Astrocyte of the spinal cord (primary cell): Measurements from ENCODE around the gene TGM2.

Experiments used
- DNase-seq: peaks from one replicate; pipeline ENCODE4 v3.0.0; 2011; ENCODE audit warnings: low read depth, low spot score
- H3K4me3 ChIP-seq: 2 replicates; pipeline ENCODE4 v1.5.1; 2011; ENCODE audit warnings: low read depth, mild to moderate bottlenecking, low read length, moderate library complexity
- in situ Hi-C: cut with HindIII; loops from 2 replicates; pipeline ENCODE4 v1.10.0; 2017; ENCODE audit warnings: low sequenced_read_pairs
- TF ChIP-seq, protein P1 (sequence below): IDR thresholded peaks from 2 replicates; pipeline ENCODE4 v1.5.1; 2012; ENCODE audit warnings: low read depth, mild to moderate bottlenecking, low read length, inconsistent platforms

TGM2 gene

DNA sequence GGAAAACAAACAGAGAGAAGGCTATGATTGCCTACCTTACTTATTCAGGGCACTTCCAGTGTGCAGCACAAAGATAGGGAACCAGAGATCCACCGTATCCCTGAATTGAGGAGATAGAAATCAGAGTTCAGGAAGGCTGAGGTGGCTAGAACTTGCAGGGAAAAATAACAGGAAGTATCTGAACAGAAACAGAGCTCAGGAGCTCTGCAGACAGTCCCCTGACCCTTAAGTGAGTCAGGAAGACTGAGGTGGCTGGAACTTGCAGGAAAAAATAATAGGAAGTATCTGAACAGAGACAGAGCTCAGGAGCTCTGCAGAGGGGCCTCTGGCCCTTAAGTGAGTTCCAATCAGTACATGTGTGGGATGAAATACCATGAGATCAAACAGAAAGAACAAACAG is 66.1 kb downstream of the TGM2 start:
- TF ChIP-seq, protein P1, sequence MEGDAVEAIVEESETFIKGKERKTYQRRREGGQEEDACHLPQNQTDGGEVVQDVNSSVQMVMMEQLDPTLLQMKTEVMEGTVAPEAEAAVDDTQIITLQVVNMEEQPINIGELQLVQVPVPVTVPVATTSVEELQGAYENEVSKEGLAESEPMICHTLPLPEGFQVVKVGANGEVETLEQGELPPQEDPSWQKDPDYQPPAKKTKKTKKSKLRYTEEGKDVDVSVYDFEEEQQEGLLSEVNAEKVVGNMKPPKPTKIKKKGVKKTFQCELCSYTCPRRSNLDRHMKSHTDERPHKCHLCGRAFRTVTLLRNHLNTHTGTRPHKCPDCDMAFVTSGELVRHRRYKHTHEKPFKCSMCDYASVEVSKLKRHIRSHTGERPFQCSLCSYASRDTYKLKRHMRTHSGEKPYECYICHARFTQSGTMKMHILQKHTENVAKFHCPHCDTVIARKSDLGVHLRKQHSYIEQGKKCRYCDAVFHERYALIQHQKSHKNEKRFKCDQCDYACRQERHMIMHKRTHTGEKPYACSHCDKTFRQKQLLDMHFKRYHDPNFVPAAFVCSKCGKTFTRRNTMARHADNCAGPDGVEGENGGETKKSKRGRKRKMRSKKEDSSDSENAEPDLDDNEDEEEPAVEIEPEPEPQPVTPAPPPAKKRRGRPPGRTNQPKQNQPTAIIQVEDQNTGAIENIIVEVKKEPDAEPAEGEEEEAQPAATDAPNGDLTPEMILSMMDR, result no peak
- in situ Hi-C loops, result no loop called here
- DNase-seq, result no peak
- H3K4me3 ChIP-seq, result no peak overlapping the region

DNA sequence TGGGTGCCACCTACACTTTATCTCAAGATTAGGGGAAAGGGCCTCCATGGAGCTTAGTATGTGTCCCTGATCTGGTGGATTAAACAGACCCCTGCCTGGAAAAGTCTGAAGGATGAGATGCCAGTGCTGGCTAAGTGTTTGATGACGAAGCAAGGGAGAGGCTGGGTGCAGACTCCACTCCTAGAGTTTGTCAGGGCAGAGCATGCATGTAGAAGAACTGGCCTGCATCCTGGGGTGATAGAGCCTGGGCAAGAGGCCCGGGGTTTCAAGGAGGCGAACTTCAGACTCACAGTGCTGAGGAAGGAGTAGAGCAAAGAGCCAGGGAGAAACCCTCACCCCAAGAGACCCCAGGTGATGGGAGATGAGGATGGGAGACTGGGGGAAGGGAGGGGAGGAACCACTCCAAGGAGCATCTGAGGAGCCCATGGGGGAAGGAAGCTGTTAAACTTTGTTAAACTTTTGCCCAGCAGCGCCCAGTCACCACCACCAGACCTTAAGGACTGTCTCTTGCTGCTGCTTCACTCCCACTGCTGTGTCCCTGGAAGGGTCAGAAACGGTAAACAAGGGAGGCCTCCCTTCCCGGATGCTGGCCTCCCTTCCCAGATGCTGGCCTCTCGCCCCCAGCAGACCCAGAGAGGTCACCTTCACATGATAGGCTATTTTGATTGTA is 69.9 kb downstream of the TGM2 start:
- in situ Hi-C loops, result no loop called here
- H3K4me3 ChIP-seq, result no peak overlapping the region
- TF ChIP-seq, protein P1, result no peak
- DNase-seq, result no peak

DNA sequence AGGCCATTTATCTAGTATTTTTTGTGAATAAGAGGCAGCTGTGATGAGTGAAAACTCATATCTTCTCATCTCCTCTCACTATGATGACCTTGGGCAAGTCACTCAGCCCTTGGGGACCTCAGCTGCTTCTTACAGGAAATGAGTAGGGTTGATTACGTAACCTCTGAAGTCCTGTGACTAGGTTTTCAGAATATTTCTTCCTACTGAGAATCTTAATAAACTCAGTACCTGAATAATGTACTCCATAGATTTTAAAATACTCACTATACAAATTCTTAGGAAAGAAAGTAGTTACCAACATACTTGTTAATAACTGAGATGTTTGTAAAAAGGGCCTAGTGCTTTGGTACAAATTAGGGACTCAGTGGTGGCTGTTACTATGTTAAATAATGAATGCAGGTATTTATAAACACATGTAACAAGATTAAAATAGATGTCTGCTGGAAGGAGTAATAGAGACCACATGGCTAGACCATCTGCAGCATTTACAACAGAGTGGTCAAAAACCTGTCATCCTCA is 70.6 kb downstream of the TGM2 start:
- H3K4me3 ChIP-seq, result no peak overlapping the region
- in situ Hi-C loops, result no loop called here
- TF ChIP-seq, protein P1, result no peak
- peak; percentile 54 for DNase-seq

DNA sequence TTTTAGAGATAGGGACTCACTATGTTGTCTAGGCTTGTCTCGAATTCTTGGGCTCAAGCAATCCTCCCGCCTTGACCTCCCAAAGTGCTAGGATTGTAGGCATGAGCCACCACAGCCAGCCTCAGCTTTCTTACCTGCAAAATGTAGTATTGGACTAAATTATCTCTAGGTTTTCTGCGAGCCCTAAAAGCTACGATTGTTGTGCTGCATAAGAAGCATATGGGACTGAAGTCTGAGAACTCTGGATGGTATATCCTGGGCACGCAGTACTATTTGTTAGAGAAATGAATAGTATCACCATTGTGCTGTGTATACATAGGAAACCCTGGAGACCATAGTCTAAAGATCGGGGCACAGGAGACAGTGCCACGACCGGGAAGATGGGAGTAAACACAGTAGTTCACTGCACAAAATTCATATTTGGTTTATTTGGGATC is 71.4 kb downstream of the TGM2 start:
- TF ChIP-seq, protein P1, result no peak
- no peak for DNase-seq
- in situ Hi-C loops, result no loop called here
- no peak overlapping the region for H3K4me3 ChIP-seq

DNA sequence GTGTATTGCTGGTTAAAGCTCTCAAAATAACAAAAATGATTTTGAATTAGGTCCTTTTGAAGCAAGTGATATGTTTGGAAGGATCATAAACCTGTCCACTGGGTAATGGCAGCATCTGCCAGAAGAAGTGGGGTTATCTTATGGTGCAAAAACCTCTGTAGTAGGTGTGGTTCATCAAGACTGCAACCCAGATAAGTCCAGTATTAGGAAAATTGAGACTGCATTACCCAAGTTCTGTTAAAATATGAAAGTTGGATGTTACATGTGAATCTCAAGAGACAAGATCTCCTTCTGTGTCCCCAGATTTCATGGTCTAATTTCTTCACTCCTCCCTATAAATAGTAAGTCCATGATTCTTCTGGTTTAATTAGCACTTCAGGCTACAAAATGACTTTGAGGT is 72.2 kb downstream of the TGM2 start:
- H3K4me3 ChIP-seq, result no peak overlapping the region
- TF ChIP-seq, protein P1, result no peak
- no peak for DNase-seq
- in situ Hi-C loops, result no loop called here

DNA sequence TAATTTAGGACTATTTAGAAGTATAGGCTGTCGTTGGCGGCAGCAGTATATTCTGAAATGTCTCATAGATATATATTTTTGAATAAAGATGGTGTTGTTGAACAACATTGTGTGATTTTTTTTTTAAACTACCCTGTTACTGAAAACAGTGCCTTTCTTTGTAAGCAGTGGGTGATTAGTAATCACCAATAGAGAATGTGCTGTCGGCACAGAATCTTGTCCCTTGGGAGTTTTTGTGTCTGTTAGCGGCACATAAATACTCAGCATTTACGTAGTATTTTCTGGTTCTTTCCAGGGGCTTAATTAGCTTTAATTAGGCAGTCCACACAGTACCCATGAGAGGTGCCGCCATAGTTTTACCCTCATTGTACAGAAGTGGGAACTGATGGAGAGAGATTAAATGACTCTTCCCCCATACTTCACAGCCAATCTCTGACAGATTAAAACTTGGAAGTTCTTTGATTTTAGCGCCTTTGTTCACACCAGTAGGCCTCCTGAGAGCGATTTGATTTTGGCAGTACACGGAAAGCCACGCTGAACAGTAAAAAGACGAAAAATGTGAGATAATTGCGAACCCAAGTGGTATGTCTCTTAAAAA is 72.7 kb downstream of the TGM2 start:
- H3K4me3 ChIP-seq, result no peak overlapping the region
- no peak for DNase-seq
- in situ Hi-C loops, result no loop called here
- TF ChIP-seq, protein P1, result no peak
